NCI-H2107 treated with DMSO at 0.1 percent for 48 hours (cell line): ENCODE results near the gene PIK3C2G.
"Not testable (repeated sequence)": the region's sequence is repeated elsewhere in the genome, so short reads cannot be mapped to it uniquely, and the experiment has no call there.

Source experiments
- DNase-seq: peaks from one replicate; lab custom pipeline; 2025; ENCODE audit not compliant: unreplicated experiment; lab: John Stamatoyannopoulos, UW

The PIK3C2G gene, protein sequence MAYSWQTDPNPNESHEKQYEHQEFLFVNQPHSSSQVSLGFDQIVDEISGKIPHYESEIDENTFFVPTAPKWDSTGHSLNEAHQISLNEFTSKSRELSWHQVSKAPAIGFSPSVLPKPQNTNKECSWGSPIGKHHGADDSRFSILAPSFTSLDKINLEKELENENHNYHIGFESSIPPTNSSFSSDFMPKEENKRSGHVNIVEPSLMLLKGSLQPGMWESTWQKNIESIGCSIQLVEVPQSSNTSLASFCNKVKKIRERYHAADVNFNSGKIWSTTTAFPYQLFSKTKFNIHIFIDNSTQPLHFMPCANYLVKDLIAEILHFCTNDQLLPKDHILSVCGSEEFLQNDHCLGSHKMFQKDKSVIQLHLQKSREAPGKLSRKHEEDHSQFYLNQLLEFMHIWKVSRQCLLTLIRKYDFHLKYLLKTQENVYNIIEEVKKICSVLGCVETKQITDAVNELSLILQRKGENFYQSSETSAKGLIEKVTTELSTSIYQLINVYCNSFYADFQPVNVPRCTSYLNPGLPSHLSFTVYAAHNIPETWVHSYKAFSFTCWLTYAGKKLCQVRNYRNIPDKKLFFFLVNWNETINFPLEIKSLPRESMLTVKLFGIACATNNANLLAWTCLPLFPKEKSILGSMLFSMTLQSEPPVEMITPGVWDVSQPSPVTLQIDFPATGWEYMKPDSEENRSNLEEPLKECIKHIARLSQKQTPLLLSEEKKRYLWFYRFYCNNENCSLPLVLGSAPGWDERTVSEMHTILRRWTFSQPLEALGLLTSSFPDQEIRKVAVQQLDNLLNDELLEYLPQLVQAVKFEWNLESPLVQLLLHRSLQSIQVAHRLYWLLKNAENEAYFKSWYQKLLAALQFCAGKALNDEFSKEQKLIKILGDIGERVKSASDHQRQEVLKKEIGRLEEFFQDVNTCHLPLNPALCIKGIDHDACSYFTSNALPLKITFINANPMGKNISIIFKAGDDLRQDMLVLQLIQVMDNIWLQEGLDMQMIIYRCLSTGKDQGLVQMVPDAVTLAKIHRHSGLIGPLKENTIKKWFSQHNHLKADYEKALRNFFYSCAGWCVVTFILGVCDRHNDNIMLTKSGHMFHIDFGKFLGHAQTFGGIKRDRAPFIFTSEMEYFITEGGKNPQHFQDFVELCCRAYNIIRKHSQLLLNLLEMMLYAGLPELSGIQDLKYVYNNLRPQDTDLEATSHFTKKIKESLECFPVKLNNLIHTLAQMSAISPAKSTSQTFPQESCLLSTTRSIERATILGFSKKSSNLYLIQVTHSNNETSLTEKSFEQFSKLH (N-terminal part only)

DNA sequence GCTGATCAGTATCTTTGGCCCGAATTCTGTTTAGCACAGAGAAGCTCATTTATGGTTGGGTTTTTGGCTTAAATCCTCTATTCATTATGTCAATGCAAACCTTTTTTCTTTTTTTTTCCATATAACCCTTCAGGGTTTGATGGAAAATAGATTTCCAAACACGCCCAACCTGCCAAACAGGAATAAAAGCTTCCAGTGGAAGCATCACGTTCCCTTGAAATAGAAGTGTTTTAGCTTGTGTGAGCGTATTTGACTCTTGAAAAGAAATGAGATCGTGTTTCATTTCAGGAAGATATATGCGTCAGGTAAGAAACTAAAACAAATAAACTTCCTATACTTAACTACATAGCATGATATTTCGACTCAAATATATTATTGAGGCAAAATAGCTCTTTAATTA lies at the start of gene PIK3C2G:
Gene PIK3C2G, plus strand, starts transcription at position 246 of the 400 bp plus-strand sequence. CDS start 20,564 bp downstream, outside the sequence.
- no peak for DNase-seq

DNA sequence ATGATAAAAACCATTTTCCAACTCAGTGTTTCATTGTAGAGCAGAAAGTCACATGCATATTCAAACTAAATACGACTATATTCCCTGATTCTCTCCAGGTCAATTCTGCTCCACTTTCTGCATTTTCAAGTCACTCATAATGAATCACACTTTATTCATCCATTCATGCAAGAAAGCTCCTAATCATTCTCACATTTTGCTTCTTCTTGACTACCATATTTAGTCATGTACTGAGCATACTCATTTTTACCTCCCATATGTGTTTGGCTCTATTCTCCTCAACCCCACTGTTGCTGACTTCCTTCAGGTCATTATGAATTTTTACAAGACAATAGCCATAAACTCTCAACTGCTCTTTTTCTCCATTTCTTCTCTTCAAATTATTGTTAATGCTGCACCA lies 43.4 kb upstream of the PIK3C2G start:
- DNase-seq, result no peak

DNA sequence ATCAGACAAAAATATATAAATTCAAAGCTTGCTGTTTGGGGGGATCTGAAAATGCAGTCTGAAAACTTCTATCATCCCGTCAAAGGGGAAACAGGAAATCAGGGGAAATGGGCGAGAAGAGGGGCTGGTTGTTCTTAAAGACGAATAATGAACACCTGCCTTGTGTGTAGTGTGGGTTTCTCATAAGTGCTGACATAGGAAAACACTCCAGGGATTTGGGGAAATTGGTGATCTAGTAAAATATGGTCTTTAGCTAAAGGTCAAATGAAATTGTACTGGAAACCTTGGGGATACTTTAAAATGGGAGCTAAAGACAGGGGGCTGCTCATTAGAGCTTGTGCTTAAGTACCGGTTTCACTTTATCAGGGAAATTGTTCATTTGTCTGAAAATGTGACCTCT lies 39.6 kb upstream of the PIK3C2G start:
- DNase-seq, result no peak

DNA sequence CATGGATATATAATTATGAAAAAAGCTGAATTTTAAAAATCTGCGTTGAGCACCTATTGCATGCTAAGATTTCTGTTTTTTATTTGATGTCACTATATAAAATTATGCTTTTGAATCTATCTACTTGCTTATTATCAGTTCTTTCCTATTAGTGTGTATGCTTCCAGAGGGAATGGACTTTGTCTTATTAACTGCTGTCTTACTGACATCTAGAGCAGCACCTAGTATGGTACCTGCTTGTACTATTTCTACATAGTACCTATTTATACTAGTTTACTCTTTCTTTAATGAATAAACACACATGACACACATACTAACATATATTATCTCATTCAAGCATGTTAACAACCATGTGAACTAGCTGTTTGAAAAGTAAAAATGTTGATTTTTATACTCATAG lies 38.6 kb upstream of the PIK3C2G start:
- no peak for DNase-seq

DNA sequence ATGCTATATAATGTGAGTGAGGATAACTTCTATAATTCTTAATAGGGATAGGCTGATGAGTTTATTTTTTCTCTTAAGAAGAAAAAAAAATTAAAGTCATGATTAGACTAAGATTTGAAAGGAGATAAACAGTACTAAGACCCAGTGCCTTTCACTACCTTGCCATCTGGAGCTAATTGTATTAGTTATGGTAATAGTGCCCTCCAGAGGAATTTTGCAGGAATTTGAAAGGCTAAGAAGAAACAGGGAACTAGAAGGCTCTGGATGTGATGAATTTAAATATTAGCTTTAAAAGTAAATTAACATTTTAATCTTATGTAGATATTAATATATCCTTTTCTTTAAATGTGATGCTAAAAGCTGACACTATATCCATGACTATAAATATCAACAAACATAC lies 36.6 kb upstream of the PIK3C2G start:
- peak; percentile 17 for DNase-seq

DNA sequence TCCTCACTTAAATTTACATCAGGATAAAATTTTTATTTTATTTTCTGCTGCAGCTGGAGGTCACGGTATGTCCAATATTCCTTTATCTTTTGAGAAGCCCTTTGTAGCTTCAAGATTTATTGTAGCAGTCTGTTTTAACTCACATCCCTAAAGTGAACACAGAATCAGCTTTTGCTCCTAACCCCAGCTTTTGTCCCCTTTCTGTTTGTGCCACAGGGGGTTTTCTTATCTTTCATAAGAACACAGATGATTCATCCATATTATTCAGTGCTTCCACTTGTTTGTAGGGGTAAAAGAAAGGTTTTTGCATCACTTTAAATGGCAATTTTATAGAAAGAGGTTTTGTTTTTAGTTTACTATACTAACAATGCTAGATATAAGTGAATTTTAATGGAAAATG lies 21.8 kb upstream of the PIK3C2G start:
- DNase-seq, result no peak

DNA sequence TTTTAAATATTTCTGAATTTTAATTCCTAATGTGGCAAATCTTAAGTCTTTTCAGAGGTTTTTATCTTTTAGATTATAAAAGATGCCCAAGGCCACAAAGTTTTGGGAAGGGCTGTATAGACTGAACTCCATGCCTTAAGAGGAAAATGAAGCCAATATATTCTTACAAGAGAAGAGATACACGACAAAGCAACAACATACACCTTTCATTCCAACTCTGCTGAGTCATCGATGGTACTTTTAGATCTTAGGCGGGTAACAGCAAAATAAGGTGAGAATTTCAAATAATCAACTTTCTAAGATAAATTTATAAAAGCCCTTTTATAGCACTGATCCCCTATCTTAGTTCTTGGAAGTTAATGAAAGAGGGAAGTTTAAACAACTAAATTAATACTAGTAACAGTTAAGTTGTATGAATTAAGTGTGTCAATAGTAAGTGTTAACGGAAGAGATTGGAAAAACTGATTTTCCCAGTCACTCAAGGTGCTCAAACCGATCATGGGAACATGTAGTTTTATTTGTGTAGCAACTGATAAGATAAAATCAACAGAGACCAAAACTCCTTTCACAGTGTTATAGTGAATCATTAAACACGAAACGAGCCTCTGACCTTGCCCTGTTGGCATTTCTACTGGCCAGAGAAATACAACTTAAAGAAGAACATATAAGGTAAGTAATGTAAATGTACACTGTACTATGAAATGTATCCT lies 18.8 kb upstream of the PIK3C2G start:
- DNase-seq, result no peak

DNA sequence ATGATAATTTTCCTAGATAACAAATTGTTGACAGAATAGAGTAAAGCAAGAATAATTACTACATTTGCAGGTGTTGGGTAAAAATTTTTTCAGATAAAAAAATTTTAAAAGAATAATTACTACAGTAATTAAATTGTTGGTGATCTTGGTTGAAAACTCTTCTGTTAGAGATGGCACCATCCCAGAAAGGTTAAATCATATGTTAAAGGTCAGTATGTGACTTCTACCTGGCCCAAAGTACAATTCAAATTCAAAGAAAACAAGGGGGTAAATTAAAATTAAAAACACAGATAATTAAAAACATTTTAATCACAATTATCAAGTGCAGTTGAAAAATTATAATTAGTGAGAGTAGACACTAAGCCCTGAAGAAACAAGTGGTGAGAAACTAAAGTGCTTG lies 18.1 kb upstream of the PIK3C2G start:
- DNase-seq, result no peak

DNA sequence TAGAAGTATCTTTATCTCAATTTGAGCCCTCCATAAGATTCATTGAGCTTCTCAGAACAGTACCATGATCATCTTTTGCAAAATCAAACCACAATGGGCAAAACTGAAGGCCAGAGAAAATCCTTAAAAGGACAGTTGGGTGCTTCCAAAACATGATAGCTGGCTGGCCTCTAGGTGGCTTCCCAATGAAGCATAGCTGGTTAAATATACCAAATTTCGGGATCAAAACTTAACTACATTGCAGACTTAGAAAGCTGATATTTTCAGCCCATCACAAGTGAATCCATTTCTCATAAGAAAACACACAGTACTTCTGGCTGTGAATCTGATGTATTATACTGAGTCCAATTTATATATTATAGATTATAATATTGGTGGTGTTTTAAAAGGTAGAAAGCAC lies 15.3 kb upstream of the PIK3C2G start:
- no peak for DNase-seq

DNA sequence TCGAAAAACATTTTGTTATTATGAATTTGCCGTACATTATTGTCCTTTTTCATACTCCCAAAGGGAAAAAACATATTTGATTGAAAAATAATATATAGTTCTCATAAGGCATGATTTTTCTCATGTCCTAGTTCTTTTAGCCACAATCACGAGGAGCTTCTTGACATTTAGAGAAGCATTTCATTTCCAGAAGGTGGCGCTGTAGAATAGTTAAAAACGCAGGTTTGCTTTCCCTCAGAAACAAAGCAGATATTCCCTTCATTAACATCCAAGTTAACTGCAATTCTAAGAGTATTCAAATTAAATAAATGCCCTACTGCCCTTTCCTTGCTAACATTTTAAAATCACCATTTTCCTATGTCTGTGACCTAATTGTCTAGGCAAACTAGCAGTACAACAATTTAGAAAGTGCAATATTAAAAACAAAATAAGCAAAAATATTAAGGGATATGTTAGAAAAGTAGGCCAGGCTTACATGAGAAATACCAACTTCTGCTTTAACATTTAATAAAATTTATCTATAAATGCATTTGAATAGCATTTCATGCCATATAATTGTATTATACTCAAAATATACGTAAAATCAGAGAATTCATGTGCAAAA lies 10.9 kb upstream of the PIK3C2G start:
- peak; percentile 49 for DNase-seq

DNA sequence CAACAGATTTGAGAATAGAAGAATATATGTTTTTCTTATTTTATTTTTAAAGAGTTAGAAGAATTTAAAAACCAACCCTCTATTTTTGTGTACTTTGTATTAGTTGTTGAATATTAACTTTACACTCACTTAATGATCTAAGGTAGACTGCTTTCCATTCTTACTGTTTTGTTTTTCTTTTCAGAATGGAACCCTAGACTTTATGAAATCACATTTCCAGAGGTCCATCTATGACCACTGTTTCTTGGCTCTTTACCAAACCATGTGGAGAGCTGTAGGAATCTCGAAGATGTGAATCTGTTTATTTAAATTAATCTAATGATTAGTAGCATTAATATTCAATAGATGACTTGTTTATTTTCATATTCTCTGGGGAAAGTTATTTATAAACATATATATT lies 7.2 kb upstream of the PIK3C2G start:
- no peak for DNase-seq

DNA sequence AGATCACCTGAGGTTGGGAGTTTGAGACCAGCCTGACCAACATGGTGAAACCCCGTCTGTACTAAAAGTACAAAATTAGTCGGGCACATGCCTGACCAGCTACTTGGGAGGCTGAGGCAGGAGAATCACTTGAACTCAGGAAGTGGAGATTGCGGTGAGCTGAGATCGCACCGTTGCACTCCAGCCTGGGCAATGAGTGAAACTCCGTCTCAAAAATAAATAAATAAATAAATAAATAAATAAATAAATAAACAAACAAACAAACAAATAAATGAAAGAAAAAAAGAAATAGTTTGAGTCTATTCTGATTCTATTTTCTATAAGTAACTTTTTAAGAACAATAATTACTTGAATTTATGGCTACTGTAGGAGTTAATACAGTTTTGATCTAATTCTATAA lies 6.3 kb upstream of the PIK3C2G start:
- DNase-seq, result not testable (repeated sequence)

DNA sequence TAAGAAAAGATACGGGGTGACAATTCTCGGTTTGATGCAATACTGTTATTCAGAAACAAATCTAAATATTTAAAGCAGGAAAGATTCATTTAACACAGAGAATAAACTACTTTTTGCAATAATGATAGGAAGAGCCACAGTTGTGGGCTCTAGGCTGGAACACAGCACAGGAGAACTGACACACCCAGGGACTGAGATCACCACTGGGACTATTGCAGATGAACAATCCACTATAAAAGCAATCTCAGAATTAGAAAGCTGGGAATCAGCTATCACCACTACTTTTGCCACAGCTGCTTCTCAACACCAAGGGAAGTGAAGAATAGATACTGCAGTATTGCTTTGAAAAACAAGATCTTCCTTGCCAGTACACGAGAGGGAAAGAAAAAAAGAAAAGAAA lies 4.1 kb upstream of the PIK3C2G start:
- no peak for DNase-seq

DNA sequence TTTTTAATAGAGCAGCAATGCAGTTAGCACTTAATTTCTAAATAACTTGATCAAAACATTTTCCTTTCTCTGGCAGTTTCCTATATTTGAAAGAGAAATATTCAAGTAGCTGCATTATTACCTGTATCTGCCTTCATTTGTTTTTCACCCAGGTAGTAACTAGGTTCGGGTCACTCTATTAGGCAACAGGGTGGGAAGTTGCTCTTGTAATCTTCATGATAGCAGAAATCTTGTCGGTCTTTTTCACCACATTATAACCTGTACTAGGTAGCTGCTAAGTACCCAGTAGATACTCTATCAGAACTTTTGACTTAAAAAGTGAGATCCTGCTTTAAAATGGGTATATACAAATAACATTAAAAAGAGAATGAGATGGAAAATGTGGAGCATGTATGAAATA lies 2.4 kb upstream of the PIK3C2G start:
- no peak for DNase-seq

DNA sequence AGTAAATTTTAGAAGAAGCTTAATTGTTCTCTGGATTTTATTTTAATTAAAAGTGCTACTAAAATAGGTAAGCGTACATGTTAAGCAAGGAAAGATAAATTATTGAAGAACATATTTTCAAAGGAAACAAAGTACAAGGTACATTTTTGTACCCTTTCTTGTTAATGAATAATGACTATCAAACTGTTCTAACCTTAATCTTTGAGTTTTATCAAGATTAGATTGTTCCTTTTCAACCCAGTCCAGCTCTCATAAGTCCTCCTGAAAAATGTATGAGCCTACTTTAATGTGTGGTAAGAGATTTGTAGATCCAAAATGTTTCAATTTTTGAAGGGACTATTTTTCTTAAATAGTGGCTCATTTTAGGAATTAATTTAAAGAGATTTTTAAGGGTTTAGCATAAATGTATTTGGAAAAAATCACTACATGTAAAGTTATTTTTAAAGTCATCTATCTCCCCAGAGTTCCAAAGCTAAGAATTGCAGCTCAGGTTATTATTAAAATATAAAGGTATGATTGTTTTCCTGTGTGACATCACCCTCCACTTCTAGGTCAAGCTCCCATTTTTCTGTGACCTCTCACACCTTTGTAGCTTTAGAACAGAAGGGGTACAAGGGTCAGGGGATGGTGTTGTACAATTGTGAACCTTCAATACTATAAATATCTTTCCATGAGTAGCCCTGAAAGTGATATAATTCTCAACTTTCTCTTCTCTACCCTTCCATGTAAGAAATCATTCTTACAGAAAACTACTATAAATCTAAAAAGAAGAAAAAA lies 1.2 kb upstream of the PIK3C2G start:
- DNase-seq, result no peak

DNA sequence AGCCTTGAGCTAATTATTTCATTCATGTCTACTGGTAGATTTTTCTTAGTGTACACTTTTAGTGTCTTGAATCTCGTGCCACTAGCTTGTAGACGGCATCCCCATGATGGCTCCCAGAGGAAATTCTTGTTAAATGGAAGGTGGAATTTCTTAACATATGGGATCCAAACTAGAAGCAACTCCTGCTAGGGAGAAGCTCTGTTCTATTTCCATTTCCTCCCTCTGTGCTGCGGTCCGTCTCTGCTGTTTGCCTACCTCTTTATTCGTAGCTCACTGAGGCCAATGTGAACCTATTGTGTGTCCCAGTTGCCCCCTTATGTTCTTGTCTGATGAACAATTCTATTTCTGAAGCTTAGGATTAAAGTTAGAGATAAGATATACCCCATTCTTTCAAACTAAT lies 588 bp downstream of the PIK3C2G start:
- no peak for DNase-seq

DNA sequence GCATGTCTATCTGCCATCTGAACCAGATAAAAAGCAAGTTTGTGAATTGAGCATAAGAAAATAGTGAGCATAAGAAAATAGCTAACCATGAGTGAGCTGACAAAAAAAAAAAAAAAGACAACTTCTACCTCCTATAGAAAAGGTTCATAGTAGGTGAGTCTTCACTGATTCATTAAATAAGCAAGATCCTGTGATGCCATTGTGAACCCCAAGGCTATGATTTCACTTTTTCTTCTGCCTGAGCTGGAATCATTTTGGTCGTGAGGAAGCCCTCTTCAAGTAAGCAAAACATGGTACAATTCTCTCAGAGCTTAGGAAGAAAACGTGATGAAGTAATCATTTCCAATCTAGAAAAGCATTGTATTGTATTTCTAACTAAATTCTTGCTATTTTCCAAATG lies 1.2 kb downstream of the PIK3C2G start:
- no peak for DNase-seq

DNA sequence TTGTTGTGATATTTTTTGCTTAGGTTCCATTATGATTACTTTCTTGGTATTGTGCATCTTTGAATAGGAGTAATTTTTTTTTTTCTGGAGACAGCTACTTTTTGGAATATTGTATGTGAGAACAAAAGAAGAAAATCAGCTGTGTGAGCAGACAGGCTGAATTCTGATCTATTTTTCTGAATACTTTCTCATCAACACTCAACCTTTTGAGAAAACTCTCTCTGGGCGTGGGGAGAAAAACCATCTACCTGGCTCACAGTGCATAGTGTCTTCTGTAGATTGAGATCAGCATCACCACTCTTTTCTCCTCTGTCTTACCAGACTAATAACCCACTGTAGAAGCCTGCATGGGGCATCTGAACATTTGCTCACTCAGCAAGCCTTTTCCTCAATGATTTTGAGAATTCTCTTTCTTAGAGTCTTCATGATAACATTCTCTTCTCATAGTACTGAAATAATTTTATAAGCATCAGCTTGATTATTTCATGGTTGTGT lies 3.3 kb downstream of the PIK3C2G start:
- no peak for DNase-seq

DNA sequence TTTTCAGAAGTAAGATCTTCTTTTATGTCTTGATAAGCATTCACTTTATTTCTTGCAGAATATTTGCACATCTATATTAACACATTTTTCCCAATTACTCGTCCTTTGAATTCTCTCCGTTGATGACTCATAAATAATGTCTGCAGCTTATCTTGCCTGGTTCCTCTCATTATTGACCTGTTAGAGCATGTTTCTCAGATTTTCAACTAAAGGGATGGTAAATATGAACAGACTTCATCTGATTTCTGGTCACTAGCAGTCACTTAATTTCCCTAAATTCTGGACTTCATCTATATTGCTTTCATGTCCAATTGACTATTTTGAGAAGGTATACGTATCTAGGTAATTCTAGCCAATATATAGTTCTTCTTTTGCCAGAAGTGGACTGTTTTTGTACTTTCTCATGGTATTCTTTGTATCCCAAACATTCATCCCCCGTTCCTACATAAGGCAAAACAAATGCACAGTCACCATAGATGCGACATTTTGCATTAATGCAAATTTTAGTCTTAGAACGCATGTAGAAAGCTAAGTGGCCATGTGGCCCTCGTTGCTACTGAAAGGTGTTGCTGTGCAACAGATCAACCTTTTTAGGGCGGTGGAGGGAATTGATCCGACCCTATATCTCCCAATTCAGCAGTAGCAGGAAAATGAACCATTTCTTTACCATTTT lies 6.2 kb downstream of the PIK3C2G start:
- DNase-seq, result no peak
